Stimulated activated CD8-positive, alpha-beta memory T cell treated with anti-CD3 and anti-CD28 coated beads, Interleukin-12 subunit alpha, Interleukin-12 subunit beta, amount 100 ng/mL, for 24 hours (primary cell): ENCODE measurements around the gene VASN.

Source experiments
- DNase-seq: peaks from one replicate; pipeline ENCODE4 v3.0.0-alpha.2; 2020; ENCODE audit errors: extremely low read depth

Gene VASN

DNA sequence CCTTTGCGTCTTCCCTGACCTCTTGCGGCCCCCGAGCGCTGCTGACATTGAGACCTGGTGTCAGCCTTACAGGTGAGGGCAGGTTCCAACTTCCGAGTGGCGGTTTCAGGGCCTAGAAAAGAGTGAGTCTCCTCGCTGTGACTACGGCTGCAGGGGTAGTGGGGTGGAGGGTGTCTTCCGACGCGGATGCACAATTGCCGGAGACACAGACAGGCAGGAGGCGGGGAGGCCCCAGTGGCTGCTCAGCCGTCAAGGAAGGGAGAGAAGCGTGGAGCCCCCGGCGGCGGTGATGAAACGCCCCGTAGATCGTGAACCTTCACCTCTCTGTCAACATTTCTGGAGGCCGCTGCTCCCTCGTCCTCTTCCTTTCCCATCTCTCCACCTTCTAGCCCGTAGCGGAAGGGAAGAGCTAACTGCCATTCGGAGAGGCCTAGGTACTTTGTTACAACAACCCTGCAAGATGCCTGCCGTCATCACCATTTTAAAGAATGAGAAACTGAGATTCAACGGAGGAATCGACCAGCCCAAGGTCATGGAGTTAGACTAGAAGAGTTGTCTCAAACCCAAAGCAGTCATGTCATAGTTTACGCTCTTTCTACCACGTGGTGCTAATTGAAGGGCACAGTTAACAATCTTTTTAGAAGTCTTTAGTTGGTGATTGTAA is 54.5 kb downstream of the VASN start:
- DNase-seq: peak; percentile 9

DNA sequence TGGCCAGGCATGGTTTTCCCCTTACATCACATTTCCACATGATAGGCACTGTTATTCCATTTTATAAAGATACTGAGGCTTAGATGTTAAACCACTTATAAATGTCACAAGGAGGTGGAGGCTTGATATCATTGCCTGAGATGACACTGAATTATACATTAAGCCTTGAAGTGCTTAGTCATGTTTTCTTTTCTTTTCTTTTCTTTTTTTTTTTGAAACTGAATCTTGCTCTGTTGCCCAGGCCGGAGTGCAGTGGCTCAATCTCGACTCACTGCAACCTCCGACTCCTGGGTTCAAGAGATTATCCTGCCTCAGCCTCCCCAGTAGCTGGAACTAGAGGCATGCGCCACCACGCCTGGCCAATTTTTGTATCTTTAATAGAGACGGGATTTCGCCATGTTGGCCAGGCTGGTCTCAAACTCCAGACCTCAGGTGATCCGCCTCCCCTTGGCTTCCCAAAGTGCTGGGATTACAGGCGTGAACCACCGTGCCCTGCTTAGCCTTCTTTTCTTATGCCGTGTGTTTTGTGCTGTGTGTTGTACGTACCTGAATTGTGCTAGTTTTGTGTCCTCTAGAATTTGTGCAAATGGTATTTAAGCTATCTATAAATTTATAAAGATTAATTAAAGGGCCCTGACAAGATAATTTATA is 55.2 kb downstream of the VASN start:
- DNase-seq: no peak

DNA sequence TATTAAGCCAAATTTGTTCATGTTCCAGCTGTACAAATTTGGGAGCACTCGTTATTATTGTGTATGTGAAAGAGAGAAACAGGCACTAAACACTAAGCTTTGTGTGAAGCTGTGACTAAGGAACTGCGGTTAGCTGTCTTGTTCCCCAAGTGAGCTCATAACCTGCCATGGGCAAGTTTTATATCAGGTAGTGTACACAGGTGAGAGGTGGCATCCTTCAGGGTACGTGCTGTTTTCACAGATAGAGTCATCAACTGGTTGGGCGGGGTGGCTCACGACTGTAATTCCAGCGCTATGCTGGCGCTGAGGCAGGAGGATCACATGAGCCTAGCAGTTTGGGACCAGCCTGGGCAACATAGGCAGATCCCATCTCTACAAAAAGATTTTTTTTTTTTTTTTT is 56.9 kb downstream of the VASN start:
- no peak for DNase-seq

DNA sequence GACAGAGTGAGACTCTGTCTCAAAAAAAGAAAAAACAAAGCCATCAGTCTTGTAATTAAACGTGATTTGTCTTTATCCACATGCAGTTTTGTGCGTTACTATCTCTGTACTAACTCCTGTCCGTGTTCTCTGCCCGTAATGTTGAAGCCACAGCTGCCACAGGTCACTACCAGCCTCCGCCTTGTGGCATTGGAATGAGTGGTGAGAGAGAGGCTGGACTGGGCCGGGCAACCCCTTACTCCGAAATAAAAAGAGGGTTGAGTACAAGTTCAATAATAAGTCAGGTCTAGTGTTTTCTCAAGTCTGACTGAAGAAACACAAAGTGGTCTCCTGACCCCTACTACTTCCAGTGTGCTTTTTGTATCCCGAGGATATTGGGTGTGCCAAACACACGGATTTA is 59.4 kb downstream of the VASN start:
- DNase-seq: no peak
